Measurements from ENCODE around the gene MTR.

DNA sequence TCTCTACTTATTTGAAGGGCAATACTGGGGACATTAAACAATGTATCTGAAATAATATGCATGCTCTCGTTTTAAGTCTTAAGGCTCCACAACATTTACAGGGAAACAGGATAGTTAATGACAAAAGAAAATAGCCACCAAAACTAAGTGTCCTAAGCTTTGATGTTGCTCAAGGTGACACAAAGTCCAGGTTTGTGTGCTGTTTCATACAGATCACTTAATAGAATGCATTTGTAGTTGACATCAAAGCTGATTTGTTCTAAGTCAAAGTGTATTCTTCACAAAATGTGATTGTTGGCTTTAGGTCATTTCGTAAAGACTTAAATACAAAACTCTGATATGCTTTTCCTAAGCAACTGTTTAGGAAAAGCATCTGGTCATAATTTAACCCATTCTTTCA, 37.5 kb upstream of the MTR start:
- TF ChIP-seq POLR2A (IDR thresholded peaks at IDR 0.05; ENCODE audit: borderline replicate concordance, extremely low read depth, insufficient read depth, insufficient read length): no peak
- TF ChIP-seq, protein P1, sequence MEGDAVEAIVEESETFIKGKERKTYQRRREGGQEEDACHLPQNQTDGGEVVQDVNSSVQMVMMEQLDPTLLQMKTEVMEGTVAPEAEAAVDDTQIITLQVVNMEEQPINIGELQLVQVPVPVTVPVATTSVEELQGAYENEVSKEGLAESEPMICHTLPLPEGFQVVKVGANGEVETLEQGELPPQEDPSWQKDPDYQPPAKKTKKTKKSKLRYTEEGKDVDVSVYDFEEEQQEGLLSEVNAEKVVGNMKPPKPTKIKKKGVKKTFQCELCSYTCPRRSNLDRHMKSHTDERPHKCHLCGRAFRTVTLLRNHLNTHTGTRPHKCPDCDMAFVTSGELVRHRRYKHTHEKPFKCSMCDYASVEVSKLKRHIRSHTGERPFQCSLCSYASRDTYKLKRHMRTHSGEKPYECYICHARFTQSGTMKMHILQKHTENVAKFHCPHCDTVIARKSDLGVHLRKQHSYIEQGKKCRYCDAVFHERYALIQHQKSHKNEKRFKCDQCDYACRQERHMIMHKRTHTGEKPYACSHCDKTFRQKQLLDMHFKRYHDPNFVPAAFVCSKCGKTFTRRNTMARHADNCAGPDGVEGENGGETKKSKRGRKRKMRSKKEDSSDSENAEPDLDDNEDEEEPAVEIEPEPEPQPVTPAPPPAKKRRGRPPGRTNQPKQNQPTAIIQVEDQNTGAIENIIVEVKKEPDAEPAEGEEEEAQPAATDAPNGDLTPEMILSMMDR (IDR thresholded peaks at IDR 0.05 in 2 of 3, conservative IDR thresholded peaks at IDR 0.05 in 1 of 3; ENCODE audit: borderline replicate concordance in 1 of 3, insufficient read depth in 1 of 3, low read depth in 2 of 3, low read length in 2 of 3): no peak
- TF ChIP-seq YY1 (IDR thresholded peaks at IDR 0.05; ENCODE audit: extremely low read depth, insufficient replicate concordance, low read depth, low read length): no peak
- no peak for TF ChIP-seq RAD21 (IDR thresholded peaks at IDR 0.05; ENCODE audit: low read depth)
- no peak for TF ChIP-seq CEBPB (IDR thresholded peaks at IDR 0.05; ENCODE audit: low read depth)
- TF ChIP-seq POLR2AphosphoS5 (IDR thresholded peaks at IDR 0.05; ENCODE audit: low read depth, low read length): no peak
- TF ChIP-seq, protein P2, sequence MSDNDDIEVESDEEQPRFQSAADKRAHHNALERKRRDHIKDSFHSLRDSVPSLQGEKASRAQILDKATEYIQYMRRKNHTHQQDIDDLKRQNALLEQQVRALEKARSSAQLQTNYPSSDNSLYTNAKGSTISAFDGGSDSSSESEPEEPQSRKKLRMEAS (IDR thresholded peaks at IDR 0.05): no peak
- no peak for TF ChIP-seq EZH2 (IDR thresholded peaks at IDR 0.05)
- TF ChIP-seq JUND (IDR thresholded peaks at IDR 0.05): no peak
- TF ChIP-seq, protein P3, sequence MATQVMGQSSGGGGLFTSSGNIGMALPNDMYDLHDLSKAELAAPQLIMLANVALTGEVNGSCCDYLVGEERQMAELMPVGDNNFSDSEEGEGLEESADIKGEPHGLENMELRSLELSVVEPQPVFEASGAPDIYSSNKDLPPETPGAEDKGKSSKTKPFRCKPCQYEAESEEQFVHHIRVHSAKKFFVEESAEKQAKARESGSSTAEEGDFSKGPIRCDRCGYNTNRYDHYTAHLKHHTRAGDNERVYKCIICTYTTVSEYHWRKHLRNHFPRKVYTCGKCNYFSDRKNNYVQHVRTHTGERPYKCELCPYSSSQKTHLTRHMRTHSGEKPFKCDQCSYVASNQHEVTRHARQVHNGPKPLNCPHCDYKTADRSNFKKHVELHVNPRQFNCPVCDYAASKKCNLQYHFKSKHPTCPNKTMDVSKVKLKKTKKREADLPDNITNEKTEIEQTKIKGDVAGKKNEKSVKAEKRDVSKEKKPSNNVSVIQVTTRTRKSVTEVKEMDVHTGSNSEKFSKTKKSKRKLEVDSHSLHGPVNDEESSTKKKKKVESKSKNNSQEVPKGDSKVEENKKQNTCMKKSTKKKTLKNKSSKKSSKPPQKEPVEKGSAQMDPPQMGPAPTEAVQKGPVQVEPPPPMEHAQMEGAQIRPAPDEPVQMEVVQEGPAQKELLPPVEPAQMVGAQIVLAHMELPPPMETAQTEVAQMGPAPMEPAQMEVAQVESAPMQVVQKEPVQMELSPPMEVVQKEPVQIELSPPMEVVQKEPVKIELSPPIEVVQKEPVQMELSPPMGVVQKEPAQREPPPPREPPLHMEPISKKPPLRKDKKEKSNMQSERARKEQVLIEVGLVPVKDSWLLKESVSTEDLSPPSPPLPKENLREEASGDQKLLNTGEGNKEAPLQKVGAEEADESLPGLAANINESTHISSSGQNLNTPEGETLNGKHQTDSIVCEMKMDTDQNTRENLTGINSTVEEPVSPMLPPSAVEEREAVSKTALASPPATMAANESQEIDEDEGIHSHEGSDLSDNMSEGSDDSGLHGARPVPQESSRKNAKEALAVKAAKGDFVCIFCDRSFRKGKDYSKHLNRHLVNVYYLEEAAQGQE (IDR thresholded peaks at IDR 0.05; ENCODE audit: low read depth): no peak
- TF ChIP-seq EZH2phosphoT487 (IDR thresholded peaks at IDR 0.05; ENCODE audit: borderline replicate concordance): no peak

Measured in HCT116 (cell line).